Hematopoietic multipotent progenitor cell treated with erythropoietin and hydrocortisone succinate and interleukin-3 and kit ligand, for 8 days (in vitro differentiated cells): Measurements from ENCODE around the gene DYSF.
"Not testable (repeated sequence)": the region's sequence is repeated elsewhere in the genome, so short reads cannot be mapped to it uniquely, and the experiment has no call there.

ENCODE experiments used
- DNase-seq: peaks from one replicate; pipeline ENCODE4 v3.0.0-alpha.2; 2015

The DYSF gene

GRCh38 chr2:71619230-71619741 lies 165.9 kb downstream of the DYSF start:
- DNase-seq = no peak

GRCh38 chr2:71620116-71620515 lies 166.8 kb downstream of the DYSF start:
- no peak for DNase-seq

- no peak for DNase-seq
These were observed 167.5 kb downstream of the DYSF start for GRCh38 chr2:71620851-71621251.

- no peak for DNase-seq
These were observed 175.9 kb downstream of the DYSF start for GRCh38 chr2:71629273-71629672.

- DNase-seq = no peak
These were observed 176.6 kb downstream of the DYSF start for GRCh38 chr2:71629771-71630453.

- DNase-seq = no peak
These were observed 177.3 kb downstream of the DYSF start for GRCh38 chr2:71630454-71631328.

GRCh38 chr2:71631411-71631931 lies 178.1 kb downstream of the DYSF start:
- DNase-seq = no peak

- no peak for DNase-seq
These were observed 179.7 kb downstream of the DYSF start for GRCh38 chr2:71633086-71633485.

GRCh38 chr2:71634567-71634966 lies 181.2 kb downstream of the DYSF start:
- no peak for DNase-seq

GRCh38 chr2:71635798-71636197 lies 182.4 kb downstream of the DYSF start:
- DNase-seq = no peak

GRCh38 chr2:71637168-71637567 lies 183.8 kb downstream of the DYSF start:
- no peak for DNase-seq

- no peak for DNase-seq
These were observed 184.4 kb downstream of the DYSF start for GRCh38 chr2:71637736-71638135.

GRCh38 chr2:71639735-71640134 lies 186.4 kb downstream of the DYSF start:
- DNase-seq = no peak

GRCh38 chr2:71640489-71640888 lies 187.1 kb downstream of the DYSF start:
- DNase-seq = no peak

- no peak for DNase-seq
These were observed 190.5 kb downstream of the DYSF start for GRCh38 chr2:71643674-71644357.

- DNase-seq = no peak
These were observed 192.7 kb downstream of the DYSF start for GRCh38 chr2:71646028-71646427.

GRCh38 chr2:71647356-71647755 lies 194.0 kb downstream of the DYSF start:
- no peak for DNase-seq

- DNase-seq = no peak
These were observed 202.1 kb downstream of the DYSF start for GRCh38 chr2:71655498-71655897.

- DNase-seq = not testable (repeated sequence)
These were observed 204.9 kb downstream of the DYSF start for GRCh38 chr2:71658256-71658655.

- no peak for DNase-seq
These were observed 205.4 kb downstream of the DYSF start for GRCh38 chr2:71658771-71659170.

- no peak for DNase-seq
These were observed 206.6 kb downstream of the DYSF start for GRCh38 chr2:71659868-71660518.

- DNase-seq = no peak
These were observed 208.4 kb downstream of the DYSF start for GRCh38 chr2:71661782-71662181.
